ENCODE data around the gene TMA7. TPM values are rescaled to one million over a fixed set of nuclear protein-coding genes. Genes with fewer than 3 reads are reported as not detected.

Gene TMA7
- total and polyA plus RNA-seq, 10 of the 15 experiments (the other 5 are each of a cell fraction or from before 2014, with no cell fraction given): 319 to 1,760 (median 752) TPM

GRCh38 chr3:48410205-48411040 lies 29.6 kb upstream of the TMA7 start:
- Histone ChIP-seq H3K36me3 (ENCODE audit: control insufficient read depth in 2 of 2, insufficient read depth in 2 of 2, low read length in 1 of 2) (no peaks in the 10 kb centered on the region), H3K27me3 (replicated peaks in 1 of 2; ENCODE audit: control insufficient read depth in 2 of 2, insufficient read depth in 2 of 2, low read length in 1 of 2) (no peaks in the 10 kb centered on the region), H3K79me2 (ENCODE audit: control insufficient read depth, insufficient read depth, low read length) (no peaks in the 10 kb centered on the region), H3K27ac (ENCODE audit: control insufficient read depth, insufficient read depth) (no peak overlapping the region), H3K4me2 (ENCODE audit: control insufficient read depth, insufficient read depth) (no peak overlapping the region), H3K9me3 (replicated peaks; ENCODE audit: control insufficient read depth, insufficient read depth, low read length) (no peaks in the 10 kb centered on the region), H3K4me1 (ENCODE audit: control insufficient read depth, insufficient read depth, low read length) (no peaks in the 10 kb centered on the region), H3K9ac (ENCODE audit: control insufficient read depth, insufficient read depth, low read length) (no peak overlapping the region), H3K4me3 (no peak overlapping the region), H4K20me1 (ENCODE audit: control insufficient read depth, insufficient read depth) (no peaks in the 10 kb centered on the region), H2AFZ (ENCODE audit: control insufficient read depth, low read depth, low read length) (no peak overlapping the region)
- SMC1A ChIA-PET (ENCODE audit: uncharacterized antibody, unreplicated experiment): no interaction called here
- CTCF ChIA-PET: interaction anchor here (22.0 kb wide), 1 partner anchor 26 kb away, joined by 757 read pairs; the partner anchor contains the start of genes CCDC51 and TMA7
- FAIRE-seq (no peak), ATAC-seq (no peak), DNase-seq (ENCODE audit: low read depth, low spot score) (no peak)
- 24% methylated on average over 16 of the region's 16 CpGs for WGBS (ENCODE audit: insufficient coverage, insufficient replicate concordance, low lambda C conversion rate, missing lambda C conversion rate)
- intact Hi-C loops (cut with micrococcal nuclease; ENCODE audit: unreplicated experiment): no loop called here
- in situ Hi-C loops (cut with MboI): no loop called here
- POLR2A ChIA-PET: no interaction called here
- RAD21 ChIA-PET (ENCODE audit: unreplicated experiment): interaction anchor here (1.0 kb wide), 1 partner anchor 10 kb away, joined by 3 read pairs; no protein-coding TSS in a partner anchor
- no TSS peak for BruUV-seq (replicated peaks)
- no peak for TF ChIP-seq PBX3 (IDR thresholded peaks at IDR 0.05; ENCODE audit: insufficient replicate concordance, low read depth, low read length)
- TF ChIP-seq IKZF1 (conservative IDR thresholded peaks at IDR 0.05): no peak
- TF ChIP-seq ATF7 (IDR thresholded peaks at IDR 0.05; ENCODE audit: low read depth): no peak
- no peak for TF ChIP-seq ELK1 (IDR thresholded peaks at IDR 0.05; ENCODE audit: low read depth, low read length)
- no peak for TF ChIP-seq SMARCA5 (IDR thresholded peaks at IDR 0.05)
- TF ChIP-seq BCL3 (IDR thresholded peaks at IDR 0.05; ENCODE audit: borderline replicate concordance, insufficient read depth, low read depth, low read length, poor library complexity, severe bottlenecking): no peak
- TF ChIP-seq HDAC2 (IDR thresholded peaks at IDR 0.05): no peak
- no peak for TF ChIP-seq BHLHE40 (IDR thresholded peaks at IDR 0.05; ENCODE audit: borderline replicate concordance in 1 of 2, low read depth in 2 of 2, low read length in 1 of 2)

Data from GM12878 (cell line).